Activated CD4-positive, alpha-beta T cell treated with anti-CD3 and anti-CD28 coated beads for 36 hours (primary cell): ENCODE data around the gene PPP2R5D. TPM values are rescaled to one million over a fixed set of nuclear protein-coding genes. Genes with fewer than 3 reads are reported as not detected.

Source experiments
- ATAC-seq: fragments of 200-7000 bp; cut with Tn5 transposase; one replicate; pipeline ENCODE4 v1.10.0; 2021; ENCODE audit warnings: mild to moderate bottlenecking, moderate library complexity
- CTCF ChIA-PET: fragments of 350-600 bp; sonication (Branson Sonifier 250); formaldehyde crosslinking; loops from one replicate; lab custom pipeline; 2021; ENCODE audit warnings: antibody characterized with exemption; lab: Charles Lee
- POLR2A ChIA-PET: fragments of 350-600 bp; sonication (Branson Sonifier 250); formaldehyde crosslinking; loops from one replicate; lab custom pipeline; 2021; ENCODE audit warnings: antibody characterized with exemption, inconsistent platforms; lab: Charles Lee
- DNase-seq: peaks from one replicate; pipeline ENCODE4 v3.0.0-alpha.2; 2020
- H3K27ac Mint-ChIP-seq: one replicate; pipeline ENCODE4 v1.8.0; 2021; ENCODE audit warnings: mixed read lengths
- H3K27me3 Mint-ChIP-seq: one replicate; pipeline ENCODE4 v1.8.0; 2021; ENCODE audit warnings: mixed read lengths
- H3K36me3 Mint-ChIP-seq: one replicate; pipeline ENCODE4 v1.8.0; 2021; ENCODE audit warnings: low read depth, mixed read lengths
- H3K4me1 Mint-ChIP-seq: one replicate; pipeline ENCODE4 v1.8.0; 2021; ENCODE audit warnings: mixed read lengths
- H3K4me3 Mint-ChIP-seq: one replicate; pipeline ENCODE4 v1.8.0; 2021; ENCODE audit warnings: mild to moderate bottlenecking, moderate library complexity, mixed read lengths
- H3K9me3 Mint-ChIP-seq: one replicate; pipeline ENCODE4 v1.8.0; 2021; ENCODE audit warnings: low read depth, mixed read lengths
- intact Hi-C, 2 experiments: fragments of 100-400 bp; cut with DNase I in 1 of 2; cut with micrococcal nuclease in 1 of 2; formaldehyde crosslinking; loops; one replicate each; pipeline versions ENCODE4 v1.14.2 to v1.15.1; 2022 to 2024; cut with DNase I, micrococcal nuclease
- total RNA-seq, 2 experiments: library from RNA; stranded (reverse); gene quantifications; one replicate each; pipeline ENCODE4 v1.2.3, GENCODE V29; 2021

PPP2R5D gene
- total RNA-seq, 2 experiments from 2014 or later, result 51.0 to 57.3 TPM

GRCh38 chr6:42974919-42975505 is 9.4 kb upstream of the PPP2R5D start:
- Mint-ChIP-seq H3K27ac (peak overlapping the region; percentile 65), H3K27me3 (no peaks in the 10 kb centered on the region), H3K36me3 (peaks cover 23% of the 10 kb centered on the region), H3K9me3 (no peaks in the 10 kb centered on the region), H3K4me3 (no peak overlapping the region), H3K4me1 (peaks cover 44% of the 10 kb centered on the region)
- intact Hi-C loops, result loop anchor here (5.0 to 10.0 kb wide), 2 partner anchors 200 to 413 kb away; partner anchors contain the start of gene UBR2 (in 1 of the 2)
- no peak for DNase-seq
- POLR2A ChIA-PET, result interaction anchor here (0.7 to 1.8 kb wide), 2 partner anchors 45 kb away, joined by 3 to 7 read pairs; partner anchors contain the start of gene CNPY3
- CTCF ChIA-PET, result interaction anchor here (1.0 kb wide), 1 partner anchor 9 kb away, joined by 4 read pairs; the partner anchor contains the start of gene PPP2R5D
- no peak for ATAC-seq

DNA sequence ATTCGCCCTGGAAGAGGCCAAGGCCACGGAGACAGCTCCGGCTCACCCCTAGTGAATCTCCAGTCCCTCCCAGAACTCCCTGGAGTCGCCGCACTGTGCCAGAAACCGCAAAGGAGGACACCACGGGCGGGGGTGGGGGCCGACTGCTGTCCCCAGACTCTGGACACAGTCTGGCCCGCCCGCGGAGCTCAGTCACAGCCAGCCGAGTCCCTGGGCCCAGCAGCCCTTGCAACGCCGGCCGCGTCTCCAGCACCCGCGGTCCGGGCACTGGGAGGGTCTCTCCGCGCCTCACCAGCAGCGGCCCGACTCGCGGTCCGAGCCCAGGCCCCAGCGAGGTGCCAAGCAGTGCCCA is 5.9 kb upstream of the PPP2R5D start:
- ChIA-PET CTCF (interaction anchor here (0.6 to 1.8 kb wide), 5 partner anchors 8 to 415 kb away, joined by 3 to 5 read pairs (median 4); partner anchors contain the start of genes KLHDC3, MEA1 and UBR2), POLR2A (interaction anchor here (0.6 to 2.2 kb wide), 5 partner anchors 25 to 232 kb away, joined by 3 to 15 read pairs (median 4); partner anchors contain the start of genes CNPY3, KLC4, KLHDC3 and MEA1)
- Mint-ChIP-seq H3K27ac (peak overlapping the region; percentile 89), H3K4me3 (peak overlapping the region; percentile 89), H3K4me1 (peaks cover 43% of the 10 kb centered on the region), H3K27me3 (no peaks in the 10 kb centered on the region), H3K9me3 (no peaks in the 10 kb centered on the region), H3K36me3 (peaks cover 23% of the 10 kb centered on the region)
- ATAC-seq (no peak), DNase-seq (peak; percentile 35)
- intact Hi-C loops, result loop anchor here (2.0 to 10.0 kb wide), 4 partner anchors 80 to 416 kb away; partner anchors contain the start of genes KLC4 (in 1 of the 2), MRPL2 (in 1 of the 2), UBR2 (in 1 of the 2) and ZNF318 (in 1 of the 2)

DNA sequence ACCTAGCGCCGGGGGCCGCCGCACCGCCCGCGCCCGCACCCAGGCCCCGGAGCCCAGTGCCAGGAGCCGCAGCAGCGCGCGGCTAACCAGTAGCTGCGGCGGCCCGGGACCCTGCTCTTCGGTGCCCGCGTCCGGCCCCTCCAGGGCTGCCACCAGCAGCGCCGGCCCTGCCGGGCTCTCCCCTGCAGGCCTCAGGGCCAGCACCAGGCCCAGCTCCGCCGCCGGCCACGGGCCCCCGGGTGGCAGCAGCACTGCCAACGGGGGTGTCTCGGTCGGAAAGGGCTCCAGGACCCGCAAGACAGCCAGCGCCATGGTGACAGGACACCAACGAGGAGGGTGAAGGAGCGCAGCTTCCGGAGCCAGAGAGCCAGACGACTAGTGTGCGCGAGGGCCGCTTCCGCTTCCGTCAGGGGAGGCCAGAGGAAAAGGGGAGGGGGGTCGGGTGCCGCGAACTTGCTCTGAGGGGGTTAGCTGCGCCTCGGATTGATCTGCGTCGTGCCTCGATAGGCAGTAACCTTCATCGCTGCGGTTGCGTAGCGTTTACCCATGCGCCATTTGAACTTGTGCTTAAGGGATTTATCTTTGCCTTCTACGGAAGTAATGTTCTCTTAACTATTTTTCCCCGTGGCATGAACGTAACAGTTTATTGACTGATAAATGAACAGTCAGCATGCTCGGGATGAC is 5.4 kb upstream of the PPP2R5D start, which contains the start of gene PEX6:
Gene PEX6 (minus strand): TSS at position 343 of the 684 bp plus-strand sequence. CDS start 31 bp downstream, at position 312.
- Mint-ChIP-seq H3K9me3 (no peaks in the 10 kb centered on the region), H3K4me1 (peaks cover 45% of the 10 kb centered on the region), H3K27me3 (no peaks in the 10 kb centered on the region), H3K27ac (peak within 1 kb of the TSS; percentile 95), H3K4me3 (peak within 1 kb of the TSS; percentile 89), H3K36me3 (peaks cover 20% of the 10 kb centered on the region)
- DNase-seq (peak; percentile 98), ATAC-seq (peak; percentile 95)
- CTCF ChIA-PET, result interaction anchor here (0.6 to 1.8 kb wide), 8 partner anchors 8 to 415 kb away, joined by 3 to 5 read pairs (median 4); partner anchors contain the start of genes KLHDC3, MEA1 and UBR2
- intact Hi-C loops, result loop anchor here (1.0 to 10.0 kb wide), 13 partner anchors 34 to 448 kb away; partner anchors contain the start of genes CNPY3 (in 2 of the 2), KLC4 (in 2 of the 2), MEA1 (in 2 of the 2) and MRPL2 (in 2 of the 2)
- POLR2A ChIA-PET, result interaction anchor here (0.6 to 2.2 kb wide), 8 partner anchors 24 to 1023 kb away, joined by 3 to 15 read pairs (median 4); partner anchors contain the start of genes CNPY3, CUL7, KLC4 and KLHDC3

- CTCF ChIA-PET, result interaction anchor here (0.7 to 1.8 kb wide), 8 partner anchors 9 to 164 kb away, joined by 3 to 5 read pairs (median 4); partner anchors contain the start of genes KLHDC3 and MEA1
- POLR2A ChIA-PET, result interaction anchor here (0.6 to 2.2 kb wide), 8 partner anchors 28 to 1023 kb away, joined by 3 to 15 read pairs (median 4); partner anchors contain the start of genes CNPY3, CUL7, KLC4 and KLHDC3
- DNase-seq (no peak), ATAC-seq (peak; percentile 37)
- Mint-ChIP-seq H3K9me3 (no peaks in the 10 kb centered on the region), H3K27ac (peak overlapping the region; percentile 95), H3K4me3 (peak overlapping the region; percentile 83), H3K27me3 (no peaks in the 10 kb centered on the region), H3K36me3 (peaks cover 18% of the 10 kb centered on the region), H3K4me1 (peaks cover 44% of the 10 kb centered on the region)
- intact Hi-C loops, result loop anchor here (1.0 to 10.0 kb wide), 13 partner anchors 34 to 448 kb away; partner anchors contain the start of genes CNPY3 (in 2 of the 2), KLC4 (in 2 of the 2), MEA1 (in 2 of the 2) and MRPL2 (in 2 of the 2)
Observed at GRCh38 chr6:42979523-42980177, 4.7 kb upstream of the PPP2R5D start.

- CTCF ChIA-PET, result no interaction called here
Observed at GRCh38 chr6:42981836-42982235, 2.5 kb upstream of the PPP2R5D start.

GRCh38 chr6:42984924-42985475 is 630 bp downstream of the PPP2R5D start:
- Mint-ChIP-seq H3K9me3 (no peaks in the 10 kb centered on the region), H3K27me3 (no peaks in the 10 kb centered on the region), H3K36me3 (peaks cover 10% of the 10 kb centered on the region), H3K4me1 (peaks cover 48% of the 10 kb centered on the region), H3K4me3 (peak overlapping the region; percentile 79), H3K27ac (peak overlapping the region; percentile 82)
- intact Hi-C loops, result loop anchor here (1.0 kb wide), 7 partner anchors 28 to 442 kb away; partner anchors contain the start of genes CNPY3 (in 2 of the 2), CUL7 (in 2 of the 2), MEA1 (in 2 of the 2) and ABCC10 (in 1 of the 2)
- ChIA-PET POLR2A (interaction anchor here (0.9 to 1.6 kb wide), 5 partner anchors 15 to 202 kb away, joined by 3 to 15 read pairs (median 4); partner anchors contain the start of genes CNPY3, KLHDC3 and MEA1), CTCF (interaction anchor here (1.0 to 1.4 kb wide), 3 partner anchors 9 to 55 kb away, joined by 3 to 6 read pairs (median 4); partner anchors contain the start of gene CNPY3)
- ATAC-seq (no peak), DNase-seq (peak; percentile 36)

More at GRCh38 chr6:42981836-42982235, 2.5 kb upstream of the PPP2R5D start:
- intact Hi-C loops, result no loop called here
- POLR2A ChIA-PET, result no interaction called here
- no peaks in the 10 kb centered on the region for H3K9me3 Mint-ChIP-seq
- H3K27ac Mint-ChIP-seq, result peak overlapping the region; percentile 8
- peaks cover 48% of the 10 kb centered on the region for H3K4me1 Mint-ChIP-seq
- no peak for ATAC-seq
- H3K36me3 Mint-ChIP-seq, result peaks cover 15% of the 10 kb centered on the region
- no peaks in the 10 kb centered on the region for H3K27me3 Mint-ChIP-seq
- no peak for DNase-seq
- no peak overlapping the region for H3K4me3 Mint-ChIP-seq

GRCh38 chr6:42987533-42988451 is 3.4 kb downstream of the PPP2R5D start:
- ChIA-PET CTCF (interaction anchor here (1.4 to 1.8 kb wide), 2 partner anchors 25 to 47 kb away, joined by 5 read pairs; no protein-coding TSS in a partner anchor), POLR2A (no interaction called here)
- Mint-ChIP-seq H3K9me3 (no peaks in the 10 kb centered on the region), H3K4me1 (peaks cover 39% of the 10 kb centered on the region), H3K27me3 (no peaks in the 10 kb centered on the region), H3K27ac (no peak overlapping the region), H3K4me3 (no peak overlapping the region), H3K36me3 (peaks cover 15% of the 10 kb centered on the region)
- no peak for ATAC-seq
- intact Hi-C loops, result no loop called here
- no peak for DNase-seq

DNA sequence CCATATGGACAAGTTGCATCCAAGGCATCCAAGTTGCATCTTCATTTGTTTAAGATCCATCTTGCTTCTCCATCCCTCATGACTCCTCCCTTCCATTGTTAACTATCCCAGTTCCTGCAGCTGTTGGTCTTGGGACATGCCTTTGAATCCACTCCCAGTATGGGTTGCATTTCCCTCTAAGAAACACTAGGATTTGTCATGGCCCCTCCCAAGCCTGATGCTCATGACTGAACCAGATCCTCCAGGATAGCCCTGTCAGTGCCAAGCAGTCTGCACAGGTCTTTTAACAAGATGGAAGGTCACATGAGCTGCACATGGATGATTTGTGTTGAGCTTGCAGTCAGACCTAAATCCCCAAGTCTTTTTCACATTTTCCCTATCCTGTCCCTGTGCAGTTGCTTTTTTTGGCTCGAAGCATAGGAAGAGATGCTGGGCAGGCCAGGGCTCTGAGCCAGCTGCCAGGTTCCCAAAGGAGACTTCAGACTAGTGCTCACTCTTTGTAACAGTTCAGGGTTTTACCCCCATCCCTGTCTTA is 4.2 kb downstream of the PPP2R5D start:
- Mint-ChIP-seq H3K27me3 (no peaks in the 10 kb centered on the region), H3K4me1 (peaks cover 38% of the 10 kb centered on the region), H3K27ac (no peak overlapping the region), H3K9me3 (no peaks in the 10 kb centered on the region), H3K4me3 (no peak overlapping the region), H3K36me3 (peaks cover 15% of the 10 kb centered on the region)
- CTCF ChIA-PET, result interaction anchor here (1.4 to 1.8 kb wide), 2 partner anchors 24 to 48 kb away, joined by 5 read pairs; no protein-coding TSS in a partner anchor
- POLR2A ChIA-PET, result no interaction called here
- DNase-seq, result no peak
- no peak for ATAC-seq
- intact Hi-C loops, result no loop called here

DNA sequence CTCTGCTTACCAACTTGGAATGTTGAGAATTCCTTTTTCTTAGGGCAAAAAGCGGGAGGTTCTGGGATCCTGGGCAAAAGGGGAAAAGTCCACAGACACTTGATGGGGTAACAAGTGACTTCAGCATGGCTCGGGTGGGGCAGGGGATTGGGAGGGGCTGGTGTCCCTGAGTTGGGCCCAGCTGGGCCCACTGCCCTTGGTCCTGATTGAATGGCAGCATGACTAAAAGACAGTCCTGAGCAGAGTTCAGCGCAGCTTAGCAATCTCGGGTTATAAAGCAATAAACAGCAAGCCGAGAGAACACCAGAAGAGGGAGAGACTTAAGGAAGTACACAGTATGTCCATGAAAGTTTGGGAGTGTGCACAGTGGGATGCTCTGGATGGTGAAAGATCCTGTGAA is 5.6 kb downstream of the PPP2R5D start:
- DNase-seq (no peak), ATAC-seq (no peak)
- peaks cover 33% of the 10 kb centered on the region for H3K4me1 Mint-ChIP-seq
- no peaks in the 10 kb centered on the region for H3K27me3 Mint-ChIP-seq
- ChIA-PET POLR2A (no interaction called here), CTCF (no interaction called here)
- H3K27ac Mint-ChIP-seq, result no peak overlapping the region
- no peak overlapping the region for H3K4me3 Mint-ChIP-seq
- H3K9me3 Mint-ChIP-seq, result no peaks in the 10 kb centered on the region
- intact Hi-C loops, result no loop called here
- H3K36me3 Mint-ChIP-seq, result peaks cover 15% of the 10 kb centered on the region
